Measurements from ENCODE around the gene TTLL8.

DNA sequence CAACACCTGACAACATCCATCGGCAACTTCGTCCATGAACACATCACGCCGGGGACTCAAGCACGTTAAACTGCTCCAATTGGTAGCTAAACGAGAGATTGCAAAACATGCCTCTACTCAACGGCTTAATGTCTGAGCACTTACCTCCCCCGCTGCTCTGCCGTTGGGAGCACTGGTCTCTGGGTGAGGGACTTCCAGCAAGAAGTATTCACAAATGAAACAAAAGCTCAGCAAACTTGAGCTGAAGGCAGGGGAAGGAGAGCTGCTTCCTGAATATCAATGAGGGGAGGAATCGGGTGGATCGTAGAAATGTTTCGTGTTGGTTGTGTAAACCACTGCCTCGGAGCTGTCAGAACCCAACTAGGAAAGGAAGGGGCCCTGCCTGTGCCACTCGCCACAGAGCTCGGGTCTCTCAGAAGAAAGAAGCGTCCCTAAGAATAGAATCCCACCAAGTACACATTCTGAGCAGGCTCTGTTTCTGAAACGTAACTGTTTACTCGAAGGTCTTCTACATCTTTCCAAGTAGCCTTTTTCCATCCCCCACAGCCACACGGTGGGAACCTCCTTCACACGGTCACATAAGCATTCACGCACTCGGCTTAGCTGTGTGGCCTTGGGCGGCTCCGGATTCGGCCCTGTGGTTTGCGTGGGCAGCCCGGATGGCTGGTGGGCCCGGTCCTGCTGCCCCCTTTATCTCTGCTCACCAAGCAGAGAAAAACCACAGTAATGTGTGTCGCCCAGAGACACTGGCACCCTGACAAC is 27.3 kb upstream of the TTLL8 start, which contains the start of gene MLC1:
- TF ChIP-seq, protein P1, sequence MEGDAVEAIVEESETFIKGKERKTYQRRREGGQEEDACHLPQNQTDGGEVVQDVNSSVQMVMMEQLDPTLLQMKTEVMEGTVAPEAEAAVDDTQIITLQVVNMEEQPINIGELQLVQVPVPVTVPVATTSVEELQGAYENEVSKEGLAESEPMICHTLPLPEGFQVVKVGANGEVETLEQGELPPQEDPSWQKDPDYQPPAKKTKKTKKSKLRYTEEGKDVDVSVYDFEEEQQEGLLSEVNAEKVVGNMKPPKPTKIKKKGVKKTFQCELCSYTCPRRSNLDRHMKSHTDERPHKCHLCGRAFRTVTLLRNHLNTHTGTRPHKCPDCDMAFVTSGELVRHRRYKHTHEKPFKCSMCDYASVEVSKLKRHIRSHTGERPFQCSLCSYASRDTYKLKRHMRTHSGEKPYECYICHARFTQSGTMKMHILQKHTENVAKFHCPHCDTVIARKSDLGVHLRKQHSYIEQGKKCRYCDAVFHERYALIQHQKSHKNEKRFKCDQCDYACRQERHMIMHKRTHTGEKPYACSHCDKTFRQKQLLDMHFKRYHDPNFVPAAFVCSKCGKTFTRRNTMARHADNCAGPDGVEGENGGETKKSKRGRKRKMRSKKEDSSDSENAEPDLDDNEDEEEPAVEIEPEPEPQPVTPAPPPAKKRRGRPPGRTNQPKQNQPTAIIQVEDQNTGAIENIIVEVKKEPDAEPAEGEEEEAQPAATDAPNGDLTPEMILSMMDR (IDR thresholded peaks at IDR 0.05), result no peak
- no peak for TF ChIP-seq POLR2A (IDR thresholded peaks at IDR 0.05)
